Spinal cord (tissue), 10 donors: ENCODE measurements around the gene PLA2G12B. TPM values are rescaled to one million over a fixed set of nuclear protein-coding genes. Genes with fewer than 3 reads are reported as not detected.
"Not testable (repeated sequence)": the region's sequence is repeated elsewhere in the genome, so short reads cannot be mapped to it uniquely, and the experiment has no call there.

Source experiments
- DNase-seq, 6 donors: peaks; one replicate each; pipeline versions ENCODE4 v3.0.0 to v3.0.0-alpha.2; 2013 to 2015; ENCODE audit warnings: low spot score in 6 of 6, low read depth in 4 of 6
- H3K27ac ChIP-seq: one replicate; pipeline ENCODE4 v1.5.1; 2013; ENCODE audit warnings: low read depth, low read length, control low read depth
- H3K27me3 ChIP-seq: one replicate; pipeline ENCODE4 v1.6.1; 2013; ENCODE audit warnings: low read length; ENCODE audit not compliant: control insufficient read depth, insufficient read depth
- H3K36me3 ChIP-seq: one replicate; pipeline ENCODE4 v1.6.1; 2013; ENCODE audit warnings: low read length; ENCODE audit not compliant: control insufficient read depth, insufficient read depth
- H3K4me1 ChIP-seq: one replicate; pipeline ENCODE4 v1.6.1; 2013; ENCODE audit warnings: low read length; ENCODE audit not compliant: control insufficient read depth, insufficient read depth
- H3K4me3 ChIP-seq: one replicate; pipeline ENCODE4 v1.5.1; 2013; ENCODE audit warnings: low read depth, low read length, control low read depth
- H3K9me3 ChIP-seq: one replicate; pipeline ENCODE4 v1.6.1; 2013; ENCODE audit warnings: low read length; ENCODE audit not compliant: control insufficient read depth, insufficient read depth
- WGBS: methylation state at CpG from one replicate; pipeline ENCODE4 v1.1.5; 2013; ENCODE audit warnings: missing lambda C conversion rate; ENCODE audit not compliant: insufficient coverage; 5-methylcytosine and 5-hydroxymethylcytosine counted together
- polyA plus RNA-seq, 2 donors: library from polyadenylated mRNA; unstranded; fragments of 120-200 nt; gene quantifications; one replicate each; pipeline ENCODE4 v1.2.1, GENCODE V29; 2013; ENCODE audit not compliant: insufficient read length in 2 of 2
- total RNA-seq, 2 donors: library from RNA; depleted of rRNA in 1 of 2; stranded (reverse); fragments of 120-200 nt in 1 of 2; fragments of >200 nt in 1 of 2; gene quantifications; one replicate each; pipeline versions ENCODE4 v1.2.3 to v1.2.4, GENCODE V29; 2013 to 2014
- donor health status: healthy.

PLA2G12B gene
- total and polyA plus RNA-seq, 4 donors = 0.18 TPM; not detected in 3

- H3K36me3 ChIP-seq, H3K4me3 ChIP-seq, H3K27ac ChIP-seq, H3K27me3 ChIP-seq, DNase-seq, H3K4me1 ChIP-seq, H3K9me3 ChIP-seq: not testable (repeated sequence)
- 97% methylated on average over 11 of the region's 15 CpGs for WGBS
Measured at GRCh38 chr10:72903941-72904446, 50.6 kb downstream of the PLA2G12B start.

GRCh38 chr10:72899545-72899944, 55.1 kb downstream of the PLA2G12B start:
- Histone ChIP-seq H3K27me3 (no peaks in the 10 kb centered on the region), H3K27ac (no peak overlapping the region), H3K4me1 (no peaks in the 10 kb centered on the region), H3K36me3 (no peaks in the 10 kb centered on the region), H3K4me3 (no peak overlapping the region), H3K9me3 (no peaks in the 10 kb centered on the region)
- no peak for DNase-seq
- no CpG with 5 or more reads among the region's 1 CpG for WGBS

- Histone ChIP-seq H3K27me3 (no peaks in the 10 kb centered on the region), H3K36me3 (no peaks in the 10 kb centered on the region), H3K4me1 (no peaks in the 10 kb centered on the region), H3K4me3 (no peak overlapping the region), H3K27ac (no peak overlapping the region), H3K9me3 (no peaks in the 10 kb centered on the region)
- 92% methylated on average over 8 of the region's 10 CpGs for WGBS
- no peak for DNase-seq
Measured at GRCh38 chr10:72898616-72899015, 56.0 kb downstream of the PLA2G12B start.

- H3K27me3 ChIP-seq = no peaks in the 10 kb centered on the region
- H3K4me1 ChIP-seq = no peaks in the 10 kb centered on the region
- DNase-seq = no peak
- H3K27ac ChIP-seq = no peak overlapping the region
- no peaks in the 10 kb centered on the region for H3K36me3 ChIP-seq
- H3K9me3 ChIP-seq = no peaks in the 10 kb centered on the region
- no peak overlapping the region for H3K4me3 ChIP-seq
- WGBS = 78% methylated on average over 11 of the region's 11 CpGs
Measured at GRCh38 chr10:72895236-72895850, 59.3 kb downstream of the PLA2G12B start.

- H3K4me1 ChIP-seq = no peaks in the 10 kb centered on the region
Measured at GRCh38 chr10:72893136-72893798, 61.3 kb downstream of the PLA2G12B start, which contains the start of gene OIT3. TSS of gene OIT3 (plus strand) at chr10:72893739. CDS start at chr10:72893799, 60 bp downstream.

GRCh38 chr10:72890086-72890485, 64.5 kb downstream of the PLA2G12B start:
- Histone ChIP-seq H3K4me3 (no peak overlapping the region), H3K36me3 (peaks cover 2% of the 10 kb centered on the region), H3K27ac (no peak overlapping the region), H3K27me3 (no peaks in the 10 kb centered on the region), H3K9me3 (no peaks in the 10 kb centered on the region), H3K4me1 (peaks cover 4% of the 10 kb centered on the region)
- DNase-seq = no peak
- 83% methylated on average over 1 of the region's 2 CpGs for WGBS

More at GRCh38 chr10:72893136-72893798, 61.3 kb downstream of the PLA2G12B start, which contains the start of gene OIT3:
- Histone ChIP-seq H3K27me3 (no peaks in the 10 kb centered on the region), H3K4me3 (no peak within 1 kb of the TSS), H3K27ac (no peak within 1 kb of the TSS), H3K9me3 (no peaks in the 10 kb centered on the region), H3K36me3 (peaks cover 2% of the 10 kb centered on the region)
- DNase-seq = no peak
- WGBS = no CpG with 5 or more reads among the region's 4 CpGs

GRCh38 chr10:72889391-72889831, 65.2 kb downstream of the PLA2G12B start:
- no peaks in the 10 kb centered on the region for H3K9me3 ChIP-seq
- H3K4me3 ChIP-seq = no peak overlapping the region
- peaks cover 2% of the 10 kb centered on the region for H3K36me3 ChIP-seq
- H3K27ac ChIP-seq = no peak overlapping the region
- no peaks in the 10 kb centered on the region for H3K27me3 ChIP-seq
- 40% methylated on average over 1 of the region's 6 CpGs for WGBS
- peaks cover 4% of the 10 kb centered on the region for H3K4me1 ChIP-seq
- DNase-seq = peak in 1 of 6 donors; percentile 10

- Histone ChIP-seq H3K36me3 (peaks cover 2% of the 10 kb centered on the region), H3K4me1 (peaks cover 4% of the 10 kb centered on the region), H3K9me3 (no peaks in the 10 kb centered on the region), H3K4me3 (no peak overlapping the region), H3K27ac (no peak overlapping the region), H3K27me3 (no peaks in the 10 kb centered on the region)
- 98% methylated on average over 6 of the region's 7 CpGs for WGBS
- DNase-seq = no peak
Measured at GRCh38 chr10:72888151-72888638, 66.4 kb downstream of the PLA2G12B start.

- no peak overlapping the region for H3K4me3 ChIP-seq
- no CpG with 5 or more reads among the region's 5 CpGs for WGBS
- DNase-seq = no peak
- H3K4me1 ChIP-seq = peaks cover 4% of the 10 kb centered on the region
- no peaks in the 10 kb centered on the region for H3K27me3 ChIP-seq
- peaks cover 2% of the 10 kb centered on the region for H3K36me3 ChIP-seq
- no peak overlapping the region for H3K27ac ChIP-seq
- H3K9me3 ChIP-seq = no peaks in the 10 kb centered on the region
Measured at GRCh38 chr10:72887043-72887442, 67.6 kb downstream of the PLA2G12B start.
